ENCODE measurements around the gene ST3GAL2.
A peak's percentile ranks its signal among the peaks of the same experiment; 100 is the strongest.
"Not testable (repeated sequence)": the region's sequence is repeated elsewhere in the genome, so short reads cannot be mapped to it uniquely, and the experiment has no call there.

The ST3GAL2 gene

DNA sequence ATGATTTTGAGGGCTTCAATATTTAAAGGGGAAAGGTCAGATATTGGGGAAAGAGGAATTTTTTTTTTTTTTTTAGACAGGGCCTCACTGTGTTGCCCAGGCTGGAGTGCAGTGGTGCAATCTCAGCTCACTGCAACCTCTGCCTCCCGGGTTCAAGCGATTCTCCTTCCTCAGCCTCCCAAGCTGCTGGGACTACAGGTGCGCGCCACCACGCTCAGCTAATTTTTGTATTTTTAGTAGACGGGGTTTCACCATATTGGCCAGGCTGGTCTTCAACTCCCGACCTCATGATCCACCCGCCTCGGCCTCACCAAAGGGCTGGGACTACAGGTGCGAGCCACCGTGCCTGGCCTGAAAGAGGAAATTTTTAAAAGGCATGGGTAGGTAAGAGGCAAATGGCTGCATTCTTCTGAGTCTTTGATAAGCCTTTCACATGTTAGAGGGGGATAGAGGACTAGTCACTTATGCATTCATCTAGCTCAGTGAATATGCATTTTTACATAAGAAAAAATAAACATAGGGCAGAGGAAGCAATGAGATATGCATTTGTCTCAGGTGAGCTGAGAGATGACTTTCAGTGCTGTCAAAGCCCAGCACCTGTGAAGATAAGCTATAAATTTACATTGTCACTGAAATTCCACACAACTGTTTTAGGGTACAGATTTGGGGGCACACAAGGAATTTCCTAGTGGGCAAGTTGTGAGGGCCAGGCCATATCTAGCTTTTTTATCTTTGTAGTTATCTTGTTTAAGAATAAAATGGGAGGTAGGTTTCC, 14.4 kb upstream of the ST3GAL2 start:
- H2AFZ ChIP-seq (ENCODE audit: low read depth, low read length): peak overlapping the region; percentile 89
- peak overlapping the region; percentile 92 for H3K4me3 ChIP-seq (ENCODE audit: low read length)
- H3K4me2 ChIP-seq (ENCODE audit: low read length): peak overlapping the region; percentile 98
- H4K20me1 ChIP-seq (ENCODE audit: insufficient read depth, low read length): no peaks in the 10 kb centered on the region
- no peaks in the 10 kb centered on the region for H3K36me3 ChIP-seq (replicated peaks; ENCODE audit: low read depth, low read length)
- H3K79me2 ChIP-seq (ENCODE audit: low read length): peaks cover 7% of the 10 kb centered on the region; the same call in 1 of the 2 replicates
- H3K4me1 ChIP-seq (ENCODE audit: low read length): peaks cover 9% of the 10 kb centered on the region
- TF ChIP-seq, protein P1, sequence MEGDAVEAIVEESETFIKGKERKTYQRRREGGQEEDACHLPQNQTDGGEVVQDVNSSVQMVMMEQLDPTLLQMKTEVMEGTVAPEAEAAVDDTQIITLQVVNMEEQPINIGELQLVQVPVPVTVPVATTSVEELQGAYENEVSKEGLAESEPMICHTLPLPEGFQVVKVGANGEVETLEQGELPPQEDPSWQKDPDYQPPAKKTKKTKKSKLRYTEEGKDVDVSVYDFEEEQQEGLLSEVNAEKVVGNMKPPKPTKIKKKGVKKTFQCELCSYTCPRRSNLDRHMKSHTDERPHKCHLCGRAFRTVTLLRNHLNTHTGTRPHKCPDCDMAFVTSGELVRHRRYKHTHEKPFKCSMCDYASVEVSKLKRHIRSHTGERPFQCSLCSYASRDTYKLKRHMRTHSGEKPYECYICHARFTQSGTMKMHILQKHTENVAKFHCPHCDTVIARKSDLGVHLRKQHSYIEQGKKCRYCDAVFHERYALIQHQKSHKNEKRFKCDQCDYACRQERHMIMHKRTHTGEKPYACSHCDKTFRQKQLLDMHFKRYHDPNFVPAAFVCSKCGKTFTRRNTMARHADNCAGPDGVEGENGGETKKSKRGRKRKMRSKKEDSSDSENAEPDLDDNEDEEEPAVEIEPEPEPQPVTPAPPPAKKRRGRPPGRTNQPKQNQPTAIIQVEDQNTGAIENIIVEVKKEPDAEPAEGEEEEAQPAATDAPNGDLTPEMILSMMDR (IDR thresholded peaks at IDR 0.05; ENCODE audit: low read depth, low read length): no peak
- no peak for TF ChIP-seq EZH2phosphoT487 (IDR thresholded peaks at IDR 0.05; ENCODE audit: low read depth)
- H3K27me3 ChIP-seq (ENCODE audit: low read depth, low read length): no peaks in the 10 kb centered on the region
- H3K27ac ChIP-seq (ENCODE audit: low read length): peak overlapping the region; percentile 73; the same call in 1 of the 2 replicates
- H3K9me3 ChIP-seq (ENCODE audit: insufficient read depth, low read length): no peaks in the 10 kb centered on the region
- peak overlapping the region; percentile 78 for H3K9ac ChIP-seq (ENCODE audit: low read length)

DNA sequence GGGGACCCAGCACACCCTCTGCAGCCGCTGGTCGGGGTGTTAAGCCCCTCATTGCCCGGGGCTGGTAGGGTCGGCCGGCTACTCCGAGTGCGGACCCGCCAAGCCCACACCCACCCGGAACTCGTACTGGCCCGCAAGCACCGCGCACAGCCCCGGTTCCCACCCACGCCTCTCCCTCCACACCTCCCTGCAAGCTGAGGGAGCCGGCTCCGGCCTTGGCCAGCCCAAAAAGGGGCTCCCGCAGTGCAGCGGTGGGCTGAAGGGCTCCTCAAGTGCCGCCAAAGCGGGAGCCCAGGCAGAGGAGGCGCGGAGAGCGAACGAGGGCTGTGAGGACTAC, 12.1 kb upstream of the ST3GAL2 start:
- H3K4me1 ChIP-seq (ENCODE audit: low read length); H3K36me3 ChIP-seq (replicated peaks; ENCODE audit: low read depth, low read length); H3K4me2 ChIP-seq (ENCODE audit: low read length); H3K27me3 ChIP-seq (ENCODE audit: low read depth, low read length); H3K4me3 ChIP-seq (ENCODE audit: low read length); H3K9ac ChIP-seq (ENCODE audit: low read length); H3K79me2 ChIP-seq (ENCODE audit: low read length); H3K27ac ChIP-seq (ENCODE audit: low read length); H2AFZ ChIP-seq (ENCODE audit: low read depth, low read length); H3K9me3 ChIP-seq (ENCODE audit: insufficient read depth, low read length); H4K20me1 ChIP-seq (ENCODE audit: insufficient read depth, low read length): not testable (repeated sequence)

DNA sequence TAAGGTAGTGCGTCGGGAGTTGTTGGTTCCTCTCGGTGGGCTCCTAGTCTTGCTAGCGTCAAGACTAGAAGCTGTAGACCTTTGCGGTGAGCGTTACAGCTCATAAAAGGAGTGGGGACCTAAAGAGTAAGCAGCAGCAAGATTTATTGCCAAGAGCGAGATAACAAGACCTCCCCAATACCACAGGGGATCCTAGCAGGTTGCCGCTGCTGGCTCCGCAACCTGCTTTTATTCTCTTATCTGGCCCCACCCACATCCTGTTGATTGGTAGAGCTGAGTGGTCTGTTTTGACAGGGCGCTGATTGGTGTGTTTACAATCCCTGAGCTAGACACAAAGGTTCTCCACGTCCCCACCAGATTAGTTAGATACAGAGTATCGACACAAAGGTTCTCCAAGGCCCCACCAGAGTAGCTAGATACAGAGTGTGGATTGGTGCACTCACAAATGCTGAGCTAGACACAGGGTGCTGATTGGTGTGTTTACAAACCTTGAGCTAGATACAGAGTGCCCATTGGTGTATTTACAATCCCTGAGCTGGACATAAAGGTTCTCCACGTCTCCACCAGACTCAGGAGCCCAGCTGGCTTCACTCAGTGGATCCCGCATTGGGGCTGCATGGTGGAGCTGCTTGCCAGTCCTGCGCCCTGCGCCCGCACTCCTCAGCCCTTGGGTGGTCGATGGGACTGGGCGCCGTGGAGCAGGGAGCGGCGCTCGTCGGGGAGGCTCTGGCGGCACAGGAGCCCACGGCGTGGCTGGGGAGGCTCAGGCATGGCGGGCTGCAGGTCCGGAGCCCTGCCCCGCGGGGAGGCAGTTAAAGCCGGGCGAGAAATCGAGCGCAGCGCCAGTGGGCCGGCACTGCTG, 11.5 kb upstream of the ST3GAL2 start:
- not testable (repeated sequence) for H2AFZ ChIP-seq (ENCODE audit: low read depth, low read length); H3K36me3 ChIP-seq (replicated peaks; ENCODE audit: low read depth, low read length); H3K9me3 ChIP-seq (ENCODE audit: insufficient read depth, low read length); H3K27me3 ChIP-seq (ENCODE audit: low read depth, low read length); H4K20me1 ChIP-seq (ENCODE audit: insufficient read depth, low read length); H3K9ac ChIP-seq (ENCODE audit: low read length); H3K4me3 ChIP-seq (ENCODE audit: low read length); H3K4me1 ChIP-seq (ENCODE audit: low read length); H3K4me2 ChIP-seq (ENCODE audit: low read length); H3K79me2 ChIP-seq (ENCODE audit: low read length); H3K27ac ChIP-seq (ENCODE audit: low read length)

DNA sequence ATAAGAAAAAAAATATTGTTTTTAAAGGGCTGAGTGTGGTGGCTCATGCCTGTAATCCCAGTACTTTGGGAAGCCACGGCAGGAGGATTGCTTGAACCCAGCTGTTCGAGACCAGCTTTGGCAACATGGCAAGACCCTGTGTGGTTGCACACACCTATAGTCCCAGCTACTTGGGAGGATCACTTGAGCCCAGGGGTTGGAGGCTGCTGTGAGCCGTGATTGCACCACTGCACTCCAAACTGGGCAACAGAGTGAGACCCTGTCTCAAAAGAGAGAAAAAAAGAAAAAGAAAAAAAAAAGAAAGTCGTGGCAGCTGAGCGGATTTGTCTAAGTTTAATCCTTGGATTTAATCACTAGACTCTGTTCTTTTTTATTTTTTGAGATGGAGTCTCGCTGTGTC, 9.2 kb upstream of the ST3GAL2 start:
- H3K79me2 ChIP-seq (ENCODE audit: low read length): no peaks in the 10 kb centered on the region
- H3K27ac ChIP-seq (ENCODE audit: low read length): no peak overlapping the region
- no peak overlapping the region for H3K4me2 ChIP-seq (ENCODE audit: low read length)
- no peaks in the 10 kb centered on the region for H4K20me1 ChIP-seq (ENCODE audit: insufficient read depth, low read length)
- no peak overlapping the region for H3K4me3 ChIP-seq (ENCODE audit: low read length)
- no peak overlapping the region for H3K9ac ChIP-seq (ENCODE audit: low read length)
- H3K36me3 ChIP-seq (replicated peaks; ENCODE audit: low read depth, low read length): no peaks in the 10 kb centered on the region
- no peaks in the 10 kb centered on the region for H3K4me1 ChIP-seq (ENCODE audit: low read length)
- H3K27me3 ChIP-seq (ENCODE audit: low read depth, low read length): no peaks in the 10 kb centered on the region
- no peak overlapping the region for H2AFZ ChIP-seq (ENCODE audit: low read depth, low read length)
- no peaks in the 10 kb centered on the region for H3K9me3 ChIP-seq (ENCODE audit: insufficient read depth, low read length)
- TF ChIP-seq, protein P1 (IDR thresholded peaks at IDR 0.05; ENCODE audit: low read depth, low read length): no peak
- TF ChIP-seq EZH2phosphoT487 (IDR thresholded peaks at IDR 0.05; ENCODE audit: low read depth): no peak
